GM04503 (cell line): ENCODE measurements around the gene MAD1L1.

Experiments used
- DNase-seq: peaks from one replicate; pipeline ENCODE4 v3.0.0-alpha.2; 2012; ENCODE audit warnings: low read depth

MAD1L1 gene

GRCh38 chr7:1951159-1951536 is 281.6 kb downstream of the MAD1L1 start:
- DNase-seq, result no peak

DNA sequence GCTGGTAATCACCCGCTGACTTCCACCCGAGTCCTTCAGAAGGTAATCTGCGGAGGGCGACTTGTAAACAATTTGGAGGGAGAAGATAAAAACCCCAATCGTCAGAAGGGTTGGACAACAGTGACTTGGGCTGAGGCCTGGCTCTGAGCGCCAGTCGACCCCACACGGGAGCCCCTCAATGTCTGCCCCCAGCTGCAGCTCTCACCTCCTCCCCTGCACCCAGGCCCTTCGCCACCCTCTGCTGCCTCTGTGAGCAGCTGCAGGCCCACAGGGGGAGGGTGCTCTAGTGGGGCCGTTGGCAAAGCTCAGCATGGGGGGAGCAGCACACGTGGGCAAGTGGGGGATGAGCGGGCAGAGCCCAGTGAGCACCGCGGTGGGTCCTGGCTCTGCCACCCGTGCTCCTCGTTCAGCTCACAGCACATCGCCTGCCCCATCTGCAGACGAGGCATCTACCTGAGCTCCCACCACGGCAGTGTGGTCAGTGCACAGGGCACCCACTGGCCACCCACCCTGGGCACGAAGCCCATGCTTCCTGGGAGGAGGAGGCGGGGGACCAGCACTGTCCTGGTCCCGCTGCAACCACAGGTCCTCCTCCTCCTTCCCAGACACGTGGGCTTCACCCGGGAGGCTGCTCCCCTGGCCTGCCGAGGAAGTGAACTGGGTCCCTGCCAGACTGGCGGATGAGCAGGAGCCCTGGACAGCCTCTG is 282.1 kb downstream of the MAD1L1 start:
- DNase-seq, result no peak

DNA sequence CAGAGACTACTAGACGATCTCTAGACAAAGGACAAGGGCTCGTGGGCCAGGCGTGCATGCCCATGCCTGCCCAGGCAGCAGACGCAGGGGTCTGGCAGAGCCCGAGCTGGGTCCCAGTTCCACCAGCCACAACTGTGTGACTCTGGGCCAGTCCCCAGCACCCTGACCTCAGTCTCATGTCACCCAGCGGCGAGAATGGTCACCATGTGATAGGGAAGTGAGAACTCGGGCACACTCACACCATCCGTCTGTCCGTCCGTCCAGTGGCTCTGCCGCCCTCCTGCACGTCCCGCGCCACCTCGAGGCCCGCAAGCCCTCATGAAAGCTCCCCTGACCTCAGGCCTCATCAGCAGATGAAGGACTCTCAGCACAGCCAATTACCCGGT is 282.7 kb downstream of the MAD1L1 start:
- no peak for DNase-seq

GRCh38 chr7:1949681-1950055 is 283.1 kb downstream of the MAD1L1 start:
- DNase-seq, result no peak

GRCh38 chr7:1948887-1949680 is 283.7 kb downstream of the MAD1L1 start:
- no peak for DNase-seq

- no peak for DNase-seq
Observed at GRCh38 chr7:1948301-1948796, 284.4 kb downstream of the MAD1L1 start.

DNA sequence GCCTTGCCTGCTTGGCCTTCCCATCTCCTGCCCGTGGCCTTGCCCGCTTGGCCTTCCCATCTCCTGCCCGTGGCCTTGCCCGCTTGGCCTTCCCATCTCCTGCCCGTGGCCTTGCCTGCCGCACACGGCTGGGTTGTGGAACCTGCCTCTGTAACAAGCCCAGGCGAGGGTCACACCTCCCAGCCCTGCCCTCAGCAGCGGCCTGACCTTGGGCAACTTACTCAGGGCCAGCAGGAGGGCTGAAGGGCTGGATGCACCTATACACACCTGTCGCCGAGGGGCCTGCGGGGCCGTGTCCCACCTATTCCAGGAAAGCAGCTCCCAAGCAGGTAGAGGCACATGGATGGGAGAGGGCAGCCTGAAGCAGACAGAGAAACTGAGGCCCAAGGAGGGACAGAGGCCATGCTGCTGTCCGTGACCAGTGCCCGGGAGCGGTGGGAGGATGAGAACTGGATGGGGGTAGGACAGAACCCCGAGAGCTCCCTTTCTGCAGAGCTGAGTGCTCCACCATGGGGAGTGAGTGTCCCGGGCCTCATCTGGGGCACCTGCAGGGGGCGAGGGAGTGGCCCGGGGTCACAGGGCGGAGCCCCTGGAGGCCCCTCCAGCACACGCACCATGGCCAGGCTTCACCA is 285.0 kb downstream of the MAD1L1 start:
- no peak for DNase-seq

DNA sequence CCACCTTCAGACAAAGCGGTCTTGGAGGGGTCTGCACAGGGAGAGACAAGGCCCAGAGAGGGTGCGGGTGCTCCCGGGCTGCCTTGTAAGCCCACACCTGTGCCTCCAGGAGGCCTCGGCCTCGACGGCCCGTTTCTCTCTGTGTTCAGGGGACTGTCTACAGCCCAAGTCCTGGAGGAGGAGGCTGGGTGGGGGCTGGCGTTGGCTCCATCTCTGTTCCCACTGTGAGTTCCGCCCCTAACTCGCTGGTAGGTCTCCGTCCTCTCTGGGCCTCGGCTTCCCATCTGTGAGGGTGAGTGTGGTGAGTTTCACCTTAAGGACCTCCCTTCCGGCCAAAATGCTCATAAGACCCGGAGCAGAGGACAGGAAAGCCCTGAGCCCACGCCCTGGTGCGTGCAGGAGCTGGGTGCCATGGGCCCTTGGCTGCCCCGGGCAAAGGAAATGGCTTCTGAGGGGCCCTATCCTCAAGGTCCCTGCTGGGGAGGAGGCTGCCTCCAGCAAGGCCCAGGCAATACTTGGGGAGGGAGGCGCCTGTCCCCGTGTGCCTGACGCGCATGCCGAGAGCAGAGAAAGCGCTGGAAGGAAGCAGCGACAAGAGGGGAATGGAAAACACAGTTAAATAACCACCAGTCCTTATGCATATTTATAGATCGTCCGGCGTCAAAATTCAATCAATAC is 285.8 kb downstream of the MAD1L1 start:
- DNase-seq, result no peak

DNA sequence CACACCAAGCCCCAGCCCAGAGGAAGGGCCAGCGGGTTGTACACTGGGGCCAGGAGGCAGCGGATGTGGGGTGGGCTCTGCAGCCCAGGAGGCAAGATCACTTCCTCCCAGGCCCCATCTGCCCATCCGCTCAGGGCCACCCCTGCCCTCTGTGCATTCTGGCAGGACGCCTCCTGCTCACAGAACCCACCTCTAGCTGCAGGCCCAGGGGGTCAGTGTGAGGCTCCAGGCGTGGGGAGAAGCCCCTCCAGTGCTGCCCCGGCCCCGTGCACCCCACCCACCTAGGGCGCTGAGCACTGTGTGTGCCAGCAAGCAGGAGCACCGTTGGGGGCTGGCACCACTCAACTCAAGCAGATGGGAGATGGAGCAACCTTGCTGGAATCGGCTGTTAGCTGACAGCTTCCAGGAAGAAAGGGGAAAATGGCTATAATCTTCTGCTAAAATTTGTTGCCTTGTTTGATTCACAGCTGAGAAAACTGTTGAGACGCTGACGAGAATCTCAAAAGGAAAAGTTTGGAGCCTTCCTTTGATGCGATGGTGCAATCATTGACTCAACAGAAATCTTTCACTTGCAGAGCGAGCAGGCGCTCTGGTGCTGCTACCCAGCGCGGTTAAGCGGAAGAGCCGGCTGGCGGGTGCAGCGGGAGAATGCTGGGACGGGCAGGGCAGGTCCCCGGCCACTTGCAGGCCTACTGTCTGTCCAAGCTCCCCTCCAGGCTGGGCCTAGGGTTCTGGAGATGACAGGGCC is 286.5 kb downstream of the MAD1L1 start:
- no peak for DNase-seq

GRCh38 chr7:1945558-1945957 is 287.2 kb downstream of the MAD1L1 start:
- DNase-seq, result no peak

DNA sequence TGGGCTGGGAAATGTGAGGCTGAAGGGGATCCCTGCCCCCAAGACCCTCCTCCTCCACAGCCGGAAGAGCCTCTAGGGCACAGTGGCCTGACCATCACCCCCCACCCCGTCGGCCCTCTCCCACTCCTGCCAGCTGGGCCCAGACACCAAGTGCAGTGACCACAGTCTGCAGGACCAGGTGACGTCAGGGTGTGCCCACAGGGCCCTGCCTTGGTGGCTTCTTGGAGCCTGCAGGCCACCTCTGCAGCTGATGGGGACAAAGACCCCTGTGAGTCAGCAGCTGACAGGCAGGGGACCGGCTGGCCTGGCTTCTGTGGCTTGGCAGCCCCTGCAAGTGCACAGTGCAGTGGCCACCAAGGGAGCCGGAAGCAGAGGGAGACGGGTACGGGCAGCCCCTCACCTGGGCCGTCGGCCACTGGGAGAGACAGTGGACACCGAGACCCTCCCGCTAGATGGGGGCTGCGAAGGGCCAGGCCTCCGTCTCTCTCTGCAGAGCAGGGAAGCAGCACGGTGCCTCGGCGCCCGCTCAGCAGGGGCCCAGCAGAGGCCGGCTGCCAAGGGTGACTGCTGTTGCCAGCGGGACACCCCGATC is 288.0 kb downstream of the MAD1L1 start:
- no peak for DNase-seq

DNA sequence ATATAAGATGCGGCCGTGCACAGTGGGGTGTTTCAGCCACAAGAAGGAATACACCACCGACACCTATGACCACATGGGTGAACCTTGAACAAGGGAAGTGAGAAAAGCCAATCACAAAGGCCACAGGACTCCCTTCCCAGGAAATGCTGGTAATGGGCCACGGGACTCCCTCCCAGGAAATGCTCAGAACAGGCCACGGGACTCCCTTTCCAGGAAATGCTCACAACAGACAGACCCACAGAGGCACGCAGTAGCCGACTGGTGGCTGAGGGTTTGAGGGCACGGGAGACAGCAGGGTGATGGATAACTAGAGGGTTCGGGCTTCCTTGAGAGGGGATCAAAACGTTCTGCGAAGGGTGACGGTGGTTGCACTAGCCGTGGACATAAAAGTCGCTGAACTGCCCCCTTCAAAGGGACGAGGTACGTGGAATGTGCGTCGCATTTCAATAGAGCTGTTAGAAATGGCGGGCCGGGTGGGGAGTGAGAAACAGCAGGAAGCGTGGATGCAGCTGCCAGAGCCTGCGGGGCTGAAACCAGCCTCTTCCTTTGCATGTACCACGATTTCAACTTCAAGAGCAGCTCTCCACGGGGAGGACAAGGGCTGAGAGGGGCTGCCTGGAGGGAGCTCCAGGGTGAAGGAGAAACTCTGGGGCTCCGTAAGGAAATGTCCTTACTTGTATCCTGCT is 288.7 kb downstream of the MAD1L1 start:
- no peak for DNase-seq

DNA sequence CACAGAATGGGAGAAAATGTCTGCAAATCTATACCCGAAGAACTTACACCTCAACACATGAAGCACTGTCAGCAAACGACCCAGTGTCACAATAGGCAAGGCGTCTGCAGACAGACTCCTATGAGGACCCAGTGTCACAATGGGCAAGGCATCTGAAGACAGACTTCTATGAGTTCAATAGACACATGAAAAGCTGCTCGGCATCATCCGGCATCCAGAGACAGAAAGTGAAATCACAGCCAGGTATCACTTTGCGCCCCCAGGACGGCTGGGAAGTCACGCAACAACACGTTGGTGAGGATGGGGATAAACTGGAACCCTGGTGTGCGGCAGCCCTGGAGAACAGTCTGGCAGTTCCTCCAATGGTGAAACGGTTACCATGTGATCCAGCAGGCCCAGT is 289.4 kb downstream of the MAD1L1 start:
- DNase-seq, result no peak

DNA sequence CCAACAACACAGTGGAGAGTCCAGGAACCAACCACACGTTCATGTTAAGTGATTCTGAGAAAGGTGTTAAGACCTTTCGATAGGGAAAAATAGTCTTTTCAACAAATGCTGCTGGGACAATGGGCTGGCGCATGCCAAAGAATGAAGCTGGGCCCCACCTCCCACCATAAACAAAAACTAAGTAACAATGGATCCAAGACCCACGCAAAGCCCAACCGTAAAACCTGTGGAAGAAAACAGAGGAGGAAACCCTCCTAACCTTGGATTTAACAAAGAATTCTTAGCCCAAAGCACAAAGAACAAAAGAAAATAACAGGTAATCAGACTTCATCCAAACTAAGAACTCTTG is 289.8 kb downstream of the MAD1L1 start:
- DNase-seq, result no peak

DNA sequence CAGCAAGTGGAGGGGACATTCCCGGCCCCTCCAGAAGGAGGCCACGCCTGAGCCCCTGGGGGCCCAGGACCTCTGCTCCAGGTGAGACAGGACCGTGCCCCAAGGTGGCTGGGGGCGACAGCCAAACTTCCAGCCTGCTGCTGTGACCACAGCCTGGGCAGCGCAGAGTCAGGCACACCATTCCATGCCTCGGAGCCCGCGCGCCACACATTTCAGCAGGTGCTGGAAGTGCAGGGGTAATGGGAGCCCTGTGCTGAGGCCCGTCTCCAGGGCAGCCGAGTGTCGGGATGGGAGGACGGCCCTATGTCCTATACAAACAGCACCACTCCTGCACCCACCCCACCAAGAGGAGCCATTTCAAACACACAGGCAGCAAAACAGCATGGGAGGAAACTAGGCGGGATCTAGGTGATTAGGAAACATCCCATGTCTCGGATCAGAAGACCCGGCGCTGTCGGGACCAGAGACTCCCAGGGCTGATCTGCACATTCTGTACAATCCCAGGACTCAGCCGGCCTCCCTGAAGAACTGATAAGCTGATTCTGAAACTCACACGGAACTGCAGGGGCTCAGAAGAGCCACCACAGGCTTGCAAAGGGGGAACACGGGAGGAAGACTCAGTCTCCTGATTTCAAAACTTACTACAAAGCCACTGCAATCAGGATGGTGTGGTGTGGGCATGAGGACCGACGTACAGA is 290.4 kb downstream of the MAD1L1 start:
- no peak for DNase-seq

DNA sequence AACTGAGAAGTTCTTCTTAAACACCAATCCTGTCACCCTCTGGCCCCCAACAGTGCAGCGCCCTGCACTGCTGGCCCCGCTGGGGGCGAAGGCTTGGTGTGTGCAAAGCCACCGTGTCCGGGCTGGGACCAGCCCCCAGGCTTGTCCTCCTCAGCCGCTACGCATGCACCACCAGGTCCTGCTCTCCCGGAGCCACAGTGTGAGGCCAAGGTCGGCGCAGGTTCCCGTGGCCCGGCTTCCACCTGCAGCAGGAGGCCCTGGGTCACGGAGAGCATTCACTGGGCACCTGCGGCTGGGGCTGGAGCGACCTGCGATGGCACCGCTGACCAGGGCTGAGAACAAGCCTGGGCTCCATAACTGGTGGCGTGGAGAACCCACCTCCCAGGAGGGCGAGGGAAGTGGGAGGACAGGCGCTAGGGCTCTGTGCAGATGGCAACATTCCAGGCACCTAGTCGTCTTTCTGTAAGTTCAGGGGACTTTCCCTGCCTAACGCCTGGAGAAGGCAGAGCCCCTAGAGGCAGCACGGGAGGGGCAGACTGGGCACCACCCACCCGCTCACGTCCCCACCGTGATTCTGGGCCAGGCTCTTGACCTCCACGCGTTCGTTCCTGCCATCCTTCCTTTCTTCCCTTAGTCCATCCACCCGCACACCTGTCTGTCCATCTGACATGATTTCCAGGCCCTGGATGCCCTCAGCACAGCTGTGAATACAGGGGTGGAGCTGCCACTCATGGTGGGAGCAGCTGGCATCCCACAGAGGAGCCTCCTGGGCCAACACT is 291.1 kb downstream of the MAD1L1 start:
- DNase-seq, result no peak

DNA sequence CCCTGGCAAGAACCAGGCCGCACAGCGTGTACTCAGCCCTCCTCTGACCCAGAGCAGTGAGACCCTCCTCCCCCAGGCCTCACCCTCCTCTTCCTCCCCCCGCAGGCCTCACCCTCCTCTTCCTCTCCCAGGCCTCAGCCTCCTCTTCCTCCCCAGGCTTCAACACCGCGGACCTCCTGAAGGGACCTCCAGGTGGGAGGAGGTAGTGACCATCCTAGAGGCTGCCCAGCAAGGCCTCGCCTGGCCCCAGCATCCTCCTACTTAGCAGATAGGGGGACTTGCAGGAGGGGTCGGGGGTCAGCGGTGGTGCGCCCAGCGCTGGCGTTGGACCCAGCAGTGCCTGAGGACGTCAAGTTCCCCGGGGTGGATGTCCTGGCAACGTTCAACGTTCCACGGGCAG is 291.9 kb downstream of the MAD1L1 start:
- no peak for DNase-seq

GRCh38 chr7:1940402-1940786 is 292.4 kb downstream of the MAD1L1 start:
- no peak for DNase-seq
